Measurements from ENCODE around the gene ZBTB32. TPM values are rescaled to one million over a fixed set of nuclear protein-coding genes. Genes with fewer than 3 reads are reported as not detected.

Gene ZBTB32
- total RNA-seq, 1 donor from 2014 or later = not detected

DNA sequence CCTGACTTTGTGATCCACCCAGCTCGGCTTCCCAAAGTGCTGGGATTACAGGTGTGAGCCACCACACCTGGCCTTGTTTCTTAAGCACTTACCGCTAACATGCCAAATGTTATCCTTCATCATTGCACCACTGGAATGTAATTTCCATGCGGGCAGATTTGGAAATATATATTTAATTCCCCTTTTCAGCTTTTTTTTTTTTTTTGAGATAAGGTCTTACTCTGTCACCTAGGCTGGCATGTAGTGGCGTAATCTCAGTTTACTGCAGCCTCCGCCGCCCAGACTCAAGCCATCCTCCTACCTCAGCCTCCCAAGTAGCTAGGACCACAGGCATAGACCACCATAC lies 42.4 kb upstream of the ZBTB32 start:
- peaks cover 11% of the 10 kb centered on the region for H3K36me3 Mint-ChIP-seq (ENCODE audit: low read depth)
- no peaks in the 10 kb centered on the region for H3K4me1 Mint-ChIP-seq

GRCh38 chr19:35663981-35664380 lies 40.4 kb upstream of the ZBTB32 start:
- no peak overlapping the region for H3K27ac Mint-ChIP-seq (ENCODE audit: unreplicated experiment)
- TF ChIP-seq CTCF (conservative IDR thresholded peaks at IDR 0.05) = no peak
- no peaks in the 10 kb centered on the region for H3K4me1 Mint-ChIP-seq
- no peak for DNase-seq (ENCODE audit: low read depth, low spot score)
- no peak overlapping the region for H3K4me3 Mint-ChIP-seq
- no peaks in the 10 kb centered on the region for H3K9me3 Mint-ChIP-seq
- H3K27me3 Mint-ChIP-seq (ENCODE audit: low read depth) = peaks cover 2% of the 10 kb centered on the region
- peaks cover 6% of the 10 kb centered on the region for H3K36me3 Mint-ChIP-seq (ENCODE audit: low read depth)

More for the DNA sequence above, 42.4 kb upstream of the ZBTB32 start:
- Mint-ChIP-seq H3K9me3 (no peaks in the 10 kb centered on the region), H3K4me3 (no peak overlapping the region), H3K27me3 (ENCODE audit: low read depth) (no peaks in the 10 kb centered on the region), H3K27ac (ENCODE audit: unreplicated experiment) (no peak overlapping the region)
- TF ChIP-seq CTCF (conservative IDR thresholded peaks at IDR 0.05) = no peak
- no peak for DNase-seq (ENCODE audit: low read depth, low spot score)

DNA sequence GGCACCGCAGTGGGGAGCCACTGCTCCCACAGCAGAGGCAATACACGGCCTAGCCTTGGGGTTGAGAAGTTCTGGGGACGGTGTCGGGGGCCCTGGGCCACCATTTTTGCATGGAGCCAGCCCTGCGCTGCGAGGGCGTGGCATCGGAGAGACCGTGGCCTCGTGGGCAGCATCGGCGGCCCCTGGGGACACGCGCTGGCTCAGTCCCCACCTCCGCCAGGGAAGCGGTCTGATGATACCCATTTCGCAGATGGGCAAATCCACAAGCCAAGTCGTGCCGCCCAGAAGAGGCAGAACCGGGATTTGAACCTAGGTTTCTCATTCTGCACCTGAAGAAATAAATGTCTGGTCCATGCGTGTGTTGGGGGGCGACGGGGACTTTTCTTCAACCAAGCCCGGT lies 39.2 kb upstream of the ZBTB32 start:
- peaks cover 13% of the 10 kb centered on the region for H3K27me3 Mint-ChIP-seq (ENCODE audit: low read depth)
- no peak for TF ChIP-seq CTCF (conservative IDR thresholded peaks at IDR 0.05)
- no peaks in the 10 kb centered on the region for H3K4me1 Mint-ChIP-seq
- no peaks in the 10 kb centered on the region for H3K9me3 Mint-ChIP-seq
- no peak overlapping the region for H3K27ac Mint-ChIP-seq (ENCODE audit: unreplicated experiment)
- H3K4me3 Mint-ChIP-seq = no peak overlapping the region
- no peak for DNase-seq (ENCODE audit: low read depth, low spot score)
- H3K36me3 Mint-ChIP-seq (ENCODE audit: low read depth) = peaks cover 3% of the 10 kb centered on the region

DNA sequence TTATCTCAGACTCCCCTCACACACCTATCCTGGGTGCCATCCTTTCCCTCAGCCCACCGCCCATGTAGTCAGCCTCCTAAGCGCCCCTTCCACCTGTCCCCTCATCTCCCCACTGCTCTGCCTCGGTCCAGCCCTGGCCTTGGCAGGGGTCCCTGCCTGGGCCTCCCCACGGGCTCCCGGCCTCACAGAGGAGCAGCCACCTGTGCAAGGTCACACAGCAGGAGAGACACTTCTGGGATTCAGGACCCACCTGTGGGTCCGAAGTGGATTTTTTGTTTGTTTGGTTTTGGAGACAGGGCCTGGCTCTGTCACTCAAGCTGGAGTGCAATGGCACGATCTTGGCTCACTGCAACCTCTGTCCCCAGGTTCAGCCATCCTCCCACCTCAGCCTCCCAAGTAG lies 38.8 kb upstream of the ZBTB32 start:
- no peak for DNase-seq (ENCODE audit: low read depth, low spot score)
- peaks cover 3% of the 10 kb centered on the region for H3K36me3 Mint-ChIP-seq (ENCODE audit: low read depth)
- no peaks in the 10 kb centered on the region for H3K9me3 Mint-ChIP-seq
- H3K4me3 Mint-ChIP-seq = no peak overlapping the region
- H3K4me1 Mint-ChIP-seq = no peaks in the 10 kb centered on the region
- H3K27ac Mint-ChIP-seq (ENCODE audit: unreplicated experiment) = no peak overlapping the region
- TF ChIP-seq CTCF (conservative IDR thresholded peaks at IDR 0.05) = no peak
- peaks cover 15% of the 10 kb centered on the region for H3K27me3 Mint-ChIP-seq (ENCODE audit: low read depth)

GRCh38 chr19:35666251-35666913 lies 38.0 kb upstream of the ZBTB32 start, which contains the start of gene UPK1A:
Gene UPK1A (plus strand): TSS chr19:35666517. CDS start chr19:35666813, 296 bp downstream.
- H3K36me3 Mint-ChIP-seq (ENCODE audit: low read depth) = peaks cover 3% of the 10 kb centered on the region
- DNase-seq (ENCODE audit: low read depth, low spot score) = no peak
- TF ChIP-seq CTCF (conservative IDR thresholded peaks at IDR 0.05) = no peak
- peaks cover 19% of the 10 kb centered on the region for H3K27me3 Mint-ChIP-seq (ENCODE audit: low read depth)
- no peaks in the 10 kb centered on the region for H3K9me3 Mint-ChIP-seq
- H3K4me1 Mint-ChIP-seq = no peaks in the 10 kb centered on the region
- H3K27ac Mint-ChIP-seq (ENCODE audit: unreplicated experiment) = no peak within 1 kb of the TSS
- H3K4me3 Mint-ChIP-seq = no peak within 1 kb of the TSS

All from neural crest cell (in vitro differentiated cells).